H1 (cell line): Measurements from ENCODE around the gene SLC4A1. TPM values are rescaled to one million over a fixed set of nuclear protein-coding genes. Genes with fewer than 3 reads are reported as not detected.

ENCODE experiments used
- GABPA ChIP-seq: IDR thresholded peaks from 2 replicates; pipeline ENCODE4 v1.6.1; 2011; ENCODE audit warnings: mild to moderate bottlenecking, low read length, moderate library complexity, borderline replicate concordance; ENCODE audit not compliant: insufficient read depth
- SAP30 ChIP-seq: fragments of 300-600 bp; sonication (generic); IDR thresholded peaks from 2 replicates; pipeline ENCODE4 v1.7.1; 2012; ENCODE audit warnings: low read length, moderate library complexity, mild to moderate bottlenecking, inconsistent platforms; ENCODE audit not compliant: insufficient read depth, insufficient replicate concordance
- ZNF274 ChIP-seq: IDR thresholded peaks from 2 replicates; pipeline ENCODE4 v1.7.0; 2012; ENCODE audit warnings: low read length, borderline replicate concordance; ENCODE audit errors: extremely low read depth
- polyA plus RNA-seq, 7 experiments: library from polyadenylated mRNA; depleted of rRNA in 3 of 7; stranded (reverse) in 5 of 7; unstranded in 2 of 7; fragments of >200 nt in 5 of 7; fragments of 200-250 nt in 2 of 7; gene quantifications; 1 replicate in 5 of 7; 2 replicates in 1 of 7; 4 replicates in 1 of 7; pipeline versions ENCODE4 v1.2.1 to v1.2.3, GENCODE V29; 2011 to 2013; ENCODE audit warnings: missing spikeins in 2 of 7, mixed read lengths in 2 of 7
- total RNA-seq: library from RNA; stranded (reverse); fragmentation: NEBNext Ultra II Directional; extraction: Animal tissue kit (Norgen Biotek cat#: 25700); gene quantifications from 2 replicates; pipeline ENCODE4 v1.2.1, GENCODE V29; 2021

SLC4A1 gene
- total and polyA plus RNA-seq, 2 of the 8 experiments (the other 6 are each of a cell fraction or from before 2014, with no cell fraction given): 0.08 TPM; not detected in 1

DNA sequence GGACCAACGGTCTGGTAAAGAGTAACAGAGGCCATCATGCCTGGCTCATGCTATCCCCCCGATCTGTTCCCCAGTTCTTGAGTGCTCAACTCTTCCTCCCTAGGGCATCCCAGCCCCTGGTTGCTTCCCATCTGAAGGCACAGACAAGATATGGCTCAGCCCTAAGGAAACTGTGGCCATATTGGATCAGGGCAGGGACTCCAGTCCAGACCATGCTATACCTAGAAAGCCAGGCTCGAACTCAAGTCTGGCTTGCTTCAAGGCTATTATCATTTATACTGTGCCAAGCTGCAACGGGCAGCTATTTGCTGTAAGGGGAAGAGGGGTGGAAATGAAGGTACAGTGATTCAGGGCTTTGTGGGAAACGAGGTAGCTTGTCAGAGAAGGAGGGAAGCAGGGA is 51.2 kb downstream of the SLC4A1 start (continued):
- no peak for TF ChIP-seq GABPA
- no peak for TF ChIP-seq ZNF274
- no peak for TF ChIP-seq SAP30
